GM21423 (cell line): ENCODE results near the gene CDKN2B-AS1.

Source experiments
- ATAC-seq: cut with Tn5 transposase; IDR thresholded peaks from one replicate; pipeline ENCODE4 v1.9.1; 2021; ENCODE audit warnings: mild to moderate bottlenecking, moderate library complexity; ENCODE audit not compliant: unreplicated experiment

CDKN2B-AS1 gene

DNA sequence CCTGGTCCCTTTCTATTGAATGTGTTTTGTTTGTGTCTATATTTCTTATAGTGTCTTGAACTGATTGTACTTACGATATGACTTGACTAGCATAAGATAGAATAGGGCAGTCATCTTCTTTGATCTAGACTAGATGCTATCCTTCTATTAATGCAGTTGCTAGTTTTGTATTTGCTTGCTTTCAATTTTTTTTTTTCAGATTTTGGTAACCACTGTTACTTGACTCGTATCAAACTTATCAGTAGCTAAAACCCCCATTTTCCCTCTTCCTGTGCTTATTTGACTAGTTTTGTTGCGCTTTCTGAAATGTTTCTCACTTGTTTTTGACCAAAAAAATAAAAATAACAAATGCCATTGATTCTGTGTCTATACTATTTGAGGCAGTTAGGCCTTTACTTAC, 83.5 kb downstream of the CDKN2B-AS1 start:
- no peak for ATAC-seq

DNA sequence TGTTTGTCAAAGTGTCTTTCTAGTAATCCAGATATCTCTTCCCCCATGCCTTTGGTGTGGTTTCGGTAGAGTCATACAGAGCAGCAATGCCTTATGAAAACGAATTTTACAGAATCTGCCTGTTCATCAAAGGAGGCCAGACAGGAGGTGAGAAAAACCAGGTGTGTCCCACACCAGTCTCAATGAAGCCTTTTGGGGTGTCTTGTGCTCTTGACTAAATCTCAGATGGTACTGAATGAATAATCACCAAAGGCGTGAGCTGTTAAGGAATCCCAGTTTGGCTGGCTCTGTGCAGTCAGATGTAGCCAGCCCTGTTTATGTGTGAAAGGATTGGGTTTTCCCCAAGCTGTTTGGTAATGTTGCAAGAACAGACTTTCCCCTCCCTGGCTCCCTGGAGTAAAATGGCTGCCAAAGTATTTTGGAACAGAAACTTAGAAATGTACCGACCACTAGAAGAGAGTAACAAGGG, 85.3 kb downstream of the CDKN2B-AS1 start:
- peak; percentile 76 for ATAC-seq

DNA sequence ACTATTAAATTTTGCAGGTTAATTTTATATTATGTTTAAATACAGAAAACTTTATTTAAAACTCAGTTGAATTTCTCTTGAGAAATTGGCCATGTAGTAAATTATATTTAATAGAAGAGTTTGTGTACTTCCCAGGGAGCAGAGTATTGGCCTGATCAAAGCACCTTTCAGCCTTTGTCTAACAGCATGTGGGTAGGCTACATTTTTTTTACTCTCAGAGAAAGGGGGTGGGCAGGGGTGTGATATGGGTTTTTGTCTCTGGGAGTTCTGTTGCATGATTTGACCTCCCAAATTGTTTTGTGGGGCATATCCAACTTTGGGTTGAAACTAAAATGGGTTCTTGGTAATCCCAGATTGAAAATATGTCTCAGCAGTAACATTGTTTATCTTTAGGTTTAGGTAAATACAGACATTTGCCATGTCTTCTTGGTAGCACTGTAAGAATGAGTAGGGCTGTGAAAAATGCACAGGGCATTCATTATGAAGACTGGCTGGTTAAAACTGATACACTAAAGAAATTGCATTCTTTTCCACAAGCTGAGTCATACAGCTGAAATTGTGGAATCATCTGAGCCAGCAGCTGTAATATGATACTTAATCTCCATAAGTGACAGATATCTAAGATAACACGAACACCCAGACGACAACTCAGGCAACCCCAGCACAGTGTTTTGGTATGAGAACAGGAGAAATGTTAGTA, 89.9 kb downstream of the CDKN2B-AS1 start:
- ATAC-seq = no peak

DNA sequence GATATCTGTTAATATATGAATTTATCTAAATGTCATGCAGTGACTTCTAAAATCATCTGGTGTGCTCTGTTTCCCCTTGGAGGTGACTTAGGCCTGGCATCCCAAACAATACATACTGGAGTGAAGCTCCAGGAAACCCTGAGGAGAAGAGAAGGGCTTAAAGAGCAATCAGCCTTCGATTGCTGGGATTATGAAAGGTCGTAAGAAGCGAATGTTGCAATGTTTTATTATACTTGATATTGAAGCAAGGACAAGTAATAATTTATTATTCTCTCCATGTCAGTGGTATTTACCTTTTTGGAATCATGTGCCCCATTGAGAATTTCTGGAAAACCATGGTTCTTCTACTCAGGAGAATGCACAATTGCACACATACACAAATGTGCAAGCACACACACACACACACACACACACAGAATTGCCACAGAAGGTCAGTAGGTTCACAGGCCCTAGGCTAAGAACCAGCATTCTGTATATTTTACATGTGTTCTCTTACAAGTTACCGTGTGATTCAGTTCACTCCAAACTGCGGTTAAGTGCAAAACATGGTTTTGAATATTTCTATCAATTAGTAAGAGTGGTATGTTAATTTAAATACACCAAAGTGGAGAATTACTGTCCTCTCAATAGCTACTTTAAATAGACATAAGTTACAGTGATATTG, 93.6 kb downstream of the CDKN2B-AS1 start:
- no peak for ATAC-seq

DNA sequence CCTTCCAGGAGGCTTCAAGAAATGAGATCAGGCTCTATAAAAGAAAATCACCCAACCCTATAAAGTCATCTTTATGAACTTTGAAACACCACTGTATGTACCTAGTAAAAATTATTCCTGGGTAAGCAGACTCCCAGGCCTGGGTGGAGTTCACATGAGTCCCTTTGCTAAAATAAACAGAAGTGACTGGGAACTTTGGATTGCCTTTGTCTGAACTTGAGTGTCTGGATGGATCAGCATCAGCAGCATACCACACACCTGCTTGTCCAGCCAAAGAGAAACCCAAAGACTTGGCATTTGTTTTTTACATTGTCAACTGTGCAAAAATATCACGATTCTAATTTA, 94.1 kb downstream of the CDKN2B-AS1 start:
- no peak for ATAC-seq

DNA sequence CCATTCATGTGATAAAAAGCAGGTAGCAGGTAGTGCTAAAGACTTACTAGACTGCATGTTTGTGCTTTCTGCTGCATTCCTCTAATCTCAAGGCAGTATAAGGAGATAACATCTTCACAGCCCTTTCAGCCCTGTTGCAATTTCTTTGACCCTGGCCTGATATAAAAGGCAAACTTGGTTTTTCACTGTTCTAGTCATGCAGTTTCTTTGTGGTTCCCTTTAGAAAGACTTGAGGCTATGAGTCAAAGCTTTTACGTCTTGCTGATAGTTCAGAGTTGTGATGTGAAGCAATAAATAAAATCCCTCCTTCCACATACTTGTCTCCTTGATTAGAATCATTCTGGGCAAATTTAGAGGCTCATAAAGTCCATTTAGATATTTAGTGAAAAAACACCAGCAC, 103.1 kb downstream of the CDKN2B-AS1 start:
- ATAC-seq = no peak

DNA sequence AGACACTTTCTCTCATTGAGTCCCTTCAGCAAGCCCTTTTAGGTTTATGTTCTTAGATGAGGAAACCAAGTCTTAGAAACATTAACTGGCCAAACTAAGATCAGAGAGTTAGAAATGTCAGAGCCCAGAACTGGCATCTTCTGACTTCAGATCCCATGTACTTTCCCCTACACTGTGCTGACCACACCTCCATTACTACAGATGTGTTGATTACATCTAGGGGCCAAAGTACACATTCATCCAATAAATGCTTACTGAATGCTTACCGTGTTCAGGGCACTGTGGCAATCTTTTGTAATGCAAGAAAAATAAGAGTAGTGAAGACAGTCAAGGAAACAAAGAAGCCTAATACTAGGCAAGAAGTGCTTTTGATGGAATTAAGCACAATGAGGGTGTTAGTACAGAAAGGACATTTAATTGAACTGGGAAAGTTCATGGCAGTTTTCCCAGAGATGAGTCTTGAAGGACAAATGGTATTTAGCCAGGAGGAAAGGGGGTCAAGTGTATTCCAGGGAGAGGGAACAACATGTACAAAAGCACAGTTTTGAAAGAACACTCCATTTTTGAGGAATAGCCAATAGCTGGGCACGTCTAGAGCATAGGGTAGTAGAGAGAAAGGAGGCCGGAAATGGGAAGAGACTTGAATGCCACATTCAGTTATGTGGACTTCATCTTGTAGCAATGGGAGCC, 104.2 kb downstream of the CDKN2B-AS1 start:
- no peak for ATAC-seq

DNA sequence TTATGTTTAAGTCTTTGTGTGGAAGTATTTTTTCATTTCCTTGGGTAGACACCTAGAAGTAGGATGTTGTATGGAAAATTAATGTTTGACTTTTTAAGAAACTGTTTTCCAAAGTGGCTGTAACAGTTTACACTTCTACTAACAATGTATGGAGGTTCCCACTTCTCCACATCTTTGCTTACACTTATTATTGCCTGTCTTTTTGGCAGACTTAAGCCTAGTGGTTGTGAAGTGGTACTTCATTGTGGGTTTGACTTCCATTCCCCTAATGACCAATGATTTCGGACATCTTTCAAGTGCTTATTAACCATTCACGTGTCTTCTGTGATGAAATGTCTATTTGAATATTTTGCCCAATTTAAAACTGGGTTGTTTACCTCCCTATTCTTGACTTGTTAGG, 106.0 kb downstream of the CDKN2B-AS1 start:
- ATAC-seq = no peak

DNA sequence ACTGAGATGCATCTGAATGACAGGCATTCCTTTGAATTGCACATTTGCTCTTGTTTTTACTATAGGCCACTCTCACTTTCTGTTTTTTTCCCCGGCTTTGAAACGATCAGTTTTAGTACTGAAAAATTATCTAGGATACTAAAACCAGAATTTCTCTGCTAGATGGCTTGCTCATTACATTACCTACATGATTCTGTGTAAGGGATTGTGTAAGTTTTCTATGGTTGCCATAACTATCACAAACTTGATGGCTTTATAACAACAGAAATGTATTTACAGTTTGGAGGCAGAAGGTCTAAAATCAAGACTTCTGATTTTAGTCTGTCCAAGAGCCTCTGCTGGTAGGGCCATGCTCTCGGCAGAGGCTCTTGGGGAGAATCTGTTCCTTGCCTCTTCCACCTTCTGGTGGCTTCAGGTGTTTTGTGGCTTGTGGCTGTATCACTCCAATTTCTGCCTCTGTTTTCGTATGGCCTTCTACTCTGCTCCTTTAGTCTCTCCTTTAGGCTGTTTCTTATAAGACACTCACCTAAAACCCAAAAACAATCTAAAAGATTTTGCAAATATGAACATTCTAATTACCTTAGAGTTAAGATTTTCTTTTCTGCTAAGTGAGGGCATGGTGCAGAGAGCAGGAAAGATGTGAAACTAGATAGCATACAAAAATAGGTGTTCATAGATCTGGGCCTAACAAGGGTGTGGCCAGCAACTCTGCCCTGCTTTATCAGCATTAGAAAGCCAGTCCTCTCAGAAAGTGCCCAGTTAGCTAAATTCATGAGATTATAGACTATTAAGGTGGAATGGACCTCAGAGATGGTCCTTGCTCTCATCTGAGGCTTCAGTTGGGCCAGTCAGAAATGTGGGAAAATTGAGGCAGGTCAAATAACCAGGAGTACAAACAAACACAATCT, 107.8 kb downstream of the CDKN2B-AS1 start:
- ATAC-seq = no peak

DNA sequence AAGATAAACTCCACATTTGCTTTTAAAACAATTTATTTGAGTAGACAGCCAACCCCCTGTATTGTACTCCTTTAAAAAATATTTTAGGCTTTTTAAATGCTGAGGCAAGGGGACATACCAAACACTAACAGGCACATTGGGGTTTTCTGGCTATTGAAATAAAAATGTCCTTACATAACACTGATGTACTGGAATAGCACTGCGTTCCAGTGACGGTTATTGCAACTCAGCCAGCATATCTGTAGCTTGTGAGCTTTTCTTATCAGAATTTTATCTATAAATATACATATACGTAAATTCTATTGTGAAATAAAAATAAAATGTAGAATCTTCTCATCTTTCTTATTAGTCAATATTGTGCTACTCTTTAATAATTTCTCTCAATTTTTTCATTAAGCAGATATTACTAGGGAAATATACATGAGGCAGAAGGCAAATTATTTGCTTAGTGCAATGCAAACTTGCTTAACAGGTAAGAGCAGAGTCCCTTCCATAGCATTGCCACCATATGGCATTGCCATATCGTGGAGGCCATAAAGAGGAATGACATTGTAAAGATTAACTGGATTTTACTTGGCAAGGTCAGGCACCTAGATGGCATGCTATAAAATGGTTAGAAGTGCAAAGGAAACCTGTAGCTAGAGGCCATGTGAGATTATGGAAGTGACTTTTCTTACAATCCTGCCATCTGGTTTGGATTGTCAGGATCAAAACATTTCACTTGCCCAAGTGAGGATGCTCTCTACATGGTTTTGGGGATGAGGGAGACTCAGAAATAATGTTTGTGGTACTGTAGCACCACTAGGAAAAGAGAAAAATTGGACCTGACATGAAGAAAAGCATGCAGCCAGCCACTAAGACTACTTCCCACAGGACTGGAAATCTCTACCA, 109.3 kb downstream of the CDKN2B-AS1 start:
- no peak for ATAC-seq

DNA sequence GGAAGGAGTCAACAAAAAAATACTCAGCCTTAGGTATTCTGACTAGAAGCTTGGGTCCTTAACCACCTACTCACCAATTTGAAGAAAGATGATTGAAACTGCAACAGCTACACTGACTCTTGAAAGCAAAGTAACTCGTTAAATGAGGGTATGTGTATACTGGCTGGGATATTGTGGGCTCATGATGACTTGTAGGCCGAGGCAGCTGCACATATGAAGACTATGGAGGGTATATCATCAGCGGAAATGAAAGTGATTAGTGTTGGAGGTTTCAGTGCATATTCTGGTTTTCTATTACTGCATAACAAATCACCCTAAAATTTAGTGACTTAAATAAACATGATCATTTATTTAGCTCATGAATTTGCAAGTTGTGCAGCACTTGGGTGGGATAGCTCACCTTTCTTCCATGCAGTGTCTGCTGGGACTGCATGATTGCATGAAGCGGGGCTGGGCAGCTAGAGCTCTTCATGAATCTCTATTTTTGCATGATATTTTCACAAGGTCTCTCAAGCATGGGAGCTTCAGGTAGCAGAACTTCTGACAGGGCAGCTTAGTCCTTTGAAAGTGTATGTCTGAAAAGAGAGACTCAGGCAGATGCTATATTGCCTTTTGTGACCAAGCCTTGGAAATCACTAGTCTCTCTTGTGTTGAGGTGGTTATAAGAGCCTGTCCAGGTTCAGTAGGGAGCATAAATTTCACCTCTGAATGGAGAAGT, 110.6 kb downstream of the CDKN2B-AS1 start:
- ATAC-seq = peak; percentile 97

DNA sequence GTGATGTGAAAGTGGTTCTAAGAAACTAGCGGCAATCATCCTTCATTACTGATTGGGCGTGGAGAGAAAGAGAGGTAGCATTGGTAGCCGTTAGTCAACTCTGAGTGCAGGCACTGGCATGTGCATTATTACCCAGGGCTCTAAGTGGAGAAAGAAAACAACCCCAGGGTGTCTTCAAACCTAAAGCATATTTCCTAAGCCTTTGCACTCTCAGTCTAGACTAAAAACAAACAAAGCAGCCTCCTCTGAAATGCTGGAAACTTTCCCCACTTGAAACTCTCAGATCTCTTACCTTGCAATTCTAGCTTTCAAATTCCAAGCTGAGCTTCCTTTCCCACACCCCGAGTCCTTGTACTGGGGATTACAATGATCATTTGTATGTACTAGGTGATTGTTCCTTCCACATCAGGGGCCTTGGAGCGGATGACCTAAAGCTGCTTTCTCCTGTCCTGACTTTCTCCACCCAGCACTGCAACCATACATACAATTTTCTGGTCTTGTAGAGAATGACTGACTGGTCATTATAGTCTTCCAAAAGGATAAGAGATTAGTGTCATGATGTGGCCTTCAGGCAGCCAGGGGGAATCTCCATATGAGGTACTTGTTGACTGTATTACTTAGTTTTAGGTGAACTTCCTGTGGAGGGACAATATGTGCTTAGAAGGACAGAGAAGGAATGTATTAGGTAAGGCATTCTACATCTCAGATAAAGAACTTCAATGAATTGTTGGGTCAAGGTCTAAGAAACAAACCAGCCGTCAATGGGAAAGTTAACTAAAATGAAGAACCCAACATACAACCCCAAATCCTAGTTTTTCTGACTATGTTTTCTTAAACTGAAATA, 112.8 kb downstream of the CDKN2B-AS1 start:
- no peak for ATAC-seq

DNA sequence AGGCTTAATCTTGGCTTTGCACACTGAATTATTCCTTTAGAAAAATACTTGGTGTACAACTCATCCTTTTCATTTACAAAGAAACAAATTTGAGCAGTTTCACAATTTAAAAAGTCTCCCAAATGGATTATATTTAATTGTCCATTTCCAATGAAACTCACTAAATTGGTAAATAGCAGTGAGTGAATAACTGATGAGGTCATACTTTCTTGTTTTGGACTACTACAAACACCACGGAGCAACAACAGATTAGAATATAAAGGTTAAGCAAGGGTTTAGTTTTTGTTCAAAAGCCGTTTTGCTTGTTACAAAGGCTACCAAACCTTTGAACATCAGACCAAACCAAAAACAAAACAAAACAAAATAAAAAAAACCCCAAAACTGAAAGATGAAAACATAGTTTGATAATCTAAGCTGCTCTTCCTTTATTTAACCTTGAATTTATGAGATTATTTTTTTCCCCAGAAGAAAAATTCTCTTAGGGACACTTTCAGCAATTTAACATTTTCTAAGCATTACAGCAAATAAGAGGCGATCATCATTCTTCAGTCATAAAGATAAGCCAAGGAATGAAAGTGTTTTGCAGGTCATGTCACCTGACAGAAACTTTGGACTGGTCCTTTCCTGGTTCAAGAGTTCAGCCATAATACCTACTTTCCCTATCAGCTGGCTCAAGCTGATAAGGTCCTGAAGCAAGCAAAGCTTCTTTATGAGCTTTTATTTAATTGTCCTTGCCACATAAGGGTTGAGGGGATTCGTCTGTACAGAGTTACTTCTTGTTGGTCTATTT, 114.2 kb downstream of the CDKN2B-AS1 start:
- ATAC-seq = no peak

DNA sequence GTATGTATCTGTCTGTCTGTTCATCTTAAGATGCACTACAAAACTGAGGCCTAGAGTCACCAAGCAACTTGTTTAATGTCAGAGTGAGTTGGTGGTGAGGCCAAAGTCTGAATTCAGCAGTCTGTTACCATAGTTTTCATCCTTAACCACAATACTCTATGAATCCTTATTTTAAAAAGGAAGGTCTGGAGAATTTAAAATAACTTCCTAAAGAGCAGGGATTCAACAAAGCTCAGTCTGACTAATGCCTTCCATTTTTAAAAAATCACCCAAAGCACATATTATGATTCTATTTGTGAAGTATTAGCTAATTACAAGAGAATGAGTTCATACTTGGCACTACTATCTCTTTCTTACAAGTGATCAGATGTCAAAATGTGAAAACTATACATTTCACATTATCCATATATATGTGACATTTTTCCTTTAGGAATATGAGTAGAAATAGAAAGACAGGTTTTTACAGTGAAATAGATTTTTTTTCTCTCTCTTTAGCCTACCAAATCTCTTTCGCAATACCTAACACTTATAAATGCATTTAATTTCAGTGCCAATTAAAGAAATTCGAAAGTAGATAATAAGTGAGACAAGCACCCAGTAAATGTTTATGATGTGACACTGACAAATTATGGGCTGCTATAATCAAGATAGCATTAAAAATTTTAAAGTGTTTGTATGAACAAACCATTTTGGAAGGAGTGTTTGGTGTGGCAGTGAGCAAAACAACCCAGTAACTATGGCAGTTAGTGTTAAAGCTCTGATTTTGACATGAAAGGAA, 116.8 kb downstream of the CDKN2B-AS1 start:
- no peak for ATAC-seq

DNA sequence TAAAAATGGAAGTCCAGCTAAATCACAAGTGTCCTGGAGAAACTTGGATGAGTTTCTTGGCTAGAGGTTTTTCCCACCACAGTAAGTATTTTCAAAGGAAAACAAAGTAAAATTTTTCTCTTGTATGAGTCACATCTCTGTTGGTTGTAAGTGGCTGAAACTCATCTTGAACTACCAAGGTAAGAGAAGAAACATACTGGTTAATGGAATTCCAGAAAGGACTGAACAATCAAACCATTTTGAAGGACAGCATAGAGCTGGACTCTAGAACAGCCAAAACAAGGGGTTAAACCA, 117.3 kb downstream of the CDKN2B-AS1 start:
- no peak for ATAC-seq

DNA sequence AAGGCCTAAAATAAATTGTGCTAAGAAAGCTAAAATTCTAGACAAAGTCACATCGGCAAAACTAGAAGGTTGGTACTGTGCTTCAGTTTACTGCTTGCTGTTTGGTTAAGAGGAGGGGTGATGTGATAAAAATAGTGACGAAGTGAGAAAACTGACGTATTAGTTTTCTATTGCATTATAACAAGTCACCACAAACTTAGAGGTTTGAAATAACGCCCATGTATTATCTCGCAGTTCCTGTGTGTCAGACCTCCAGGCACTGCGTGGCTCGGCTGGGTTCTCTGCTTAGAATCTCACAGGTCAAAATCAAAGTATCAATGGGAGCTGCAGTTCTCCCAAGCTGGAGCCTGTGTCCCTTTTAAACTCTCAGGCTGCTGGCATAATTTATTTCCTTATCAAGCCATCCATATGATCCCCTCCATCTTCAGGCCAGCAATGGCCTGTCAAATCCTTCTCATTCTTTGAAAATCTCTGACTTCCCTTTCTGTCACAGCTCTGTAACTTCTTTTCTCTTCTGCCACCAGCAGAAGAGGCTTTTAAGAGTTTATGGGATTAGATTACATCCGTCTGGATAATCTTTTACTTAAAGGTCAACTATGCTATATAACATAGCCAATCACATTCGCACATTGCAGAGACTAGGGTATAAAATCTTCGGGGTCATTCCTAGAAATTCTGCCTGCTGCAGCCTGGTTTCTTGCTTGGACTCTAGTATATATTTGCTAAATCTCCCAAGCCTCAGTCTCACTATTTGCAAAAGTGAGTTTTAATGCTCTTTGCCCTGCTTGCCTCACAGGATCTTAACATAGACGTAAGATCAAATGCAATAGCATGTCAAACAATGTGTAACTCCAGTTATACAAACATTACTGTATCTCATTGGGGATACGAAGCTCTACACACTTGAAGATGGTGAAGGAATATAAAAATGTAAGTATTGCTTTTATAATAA, 118.6 kb downstream of the CDKN2B-AS1 start:
- no peak for ATAC-seq
